Measurements from ENCODE around the gene SCYGR5. TPM values are rescaled to one million over a fixed set of nuclear protein-coding genes. Genes with fewer than 3 reads are reported as not detected.
"Not testable (repeated sequence)": the region's sequence is repeated elsewhere in the genome, so short reads cannot be mapped to it uniquely, and the experiment has no call there.

Gene SCYGR5, protein sequence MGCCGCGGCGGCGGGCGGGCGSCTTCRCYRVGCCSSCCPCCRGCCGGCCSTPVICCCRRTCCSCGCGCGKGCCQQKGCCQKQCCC
- total RNA-seq: not detected
- long read RNA-seq: 0 reads

DNA sequence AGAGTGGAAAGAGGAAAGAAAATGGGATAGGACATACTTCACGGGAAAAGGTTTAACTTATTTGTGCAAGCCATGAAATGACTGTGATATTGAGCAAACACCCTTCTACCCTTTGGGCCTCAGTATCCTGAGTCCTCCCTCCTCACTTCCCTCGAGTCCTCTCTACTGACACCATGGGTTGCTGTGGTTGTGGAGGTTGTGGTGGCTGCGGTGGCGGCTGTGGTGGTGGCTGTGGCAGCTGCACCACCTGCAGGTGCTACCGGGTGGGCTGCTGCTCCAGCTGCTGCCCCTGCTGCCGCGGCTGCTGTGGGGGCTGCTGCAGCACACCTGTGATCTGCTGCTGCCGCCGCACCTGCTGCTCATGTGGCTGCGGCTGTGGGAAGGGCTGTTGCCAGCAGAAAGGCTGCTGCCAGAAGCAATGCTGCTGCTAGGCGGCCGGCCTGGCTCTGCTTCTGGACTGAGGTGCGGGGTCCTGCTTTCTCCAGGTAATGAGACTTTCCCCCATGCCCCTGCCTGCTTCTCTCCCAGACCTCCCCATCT is at the start of gene SCYGR5:
Gene SCYGR5, plus strand, starts transcription at position 174 of the 540 bp plus-strand sequence. Its CDS starts 0 bp downstream, at position 174.
- ATAC-seq (ENCODE audit: poor library complexity); DNase-seq; intact Hi-C loops (cut with DNase I): not testable (repeated sequence)

DNA sequence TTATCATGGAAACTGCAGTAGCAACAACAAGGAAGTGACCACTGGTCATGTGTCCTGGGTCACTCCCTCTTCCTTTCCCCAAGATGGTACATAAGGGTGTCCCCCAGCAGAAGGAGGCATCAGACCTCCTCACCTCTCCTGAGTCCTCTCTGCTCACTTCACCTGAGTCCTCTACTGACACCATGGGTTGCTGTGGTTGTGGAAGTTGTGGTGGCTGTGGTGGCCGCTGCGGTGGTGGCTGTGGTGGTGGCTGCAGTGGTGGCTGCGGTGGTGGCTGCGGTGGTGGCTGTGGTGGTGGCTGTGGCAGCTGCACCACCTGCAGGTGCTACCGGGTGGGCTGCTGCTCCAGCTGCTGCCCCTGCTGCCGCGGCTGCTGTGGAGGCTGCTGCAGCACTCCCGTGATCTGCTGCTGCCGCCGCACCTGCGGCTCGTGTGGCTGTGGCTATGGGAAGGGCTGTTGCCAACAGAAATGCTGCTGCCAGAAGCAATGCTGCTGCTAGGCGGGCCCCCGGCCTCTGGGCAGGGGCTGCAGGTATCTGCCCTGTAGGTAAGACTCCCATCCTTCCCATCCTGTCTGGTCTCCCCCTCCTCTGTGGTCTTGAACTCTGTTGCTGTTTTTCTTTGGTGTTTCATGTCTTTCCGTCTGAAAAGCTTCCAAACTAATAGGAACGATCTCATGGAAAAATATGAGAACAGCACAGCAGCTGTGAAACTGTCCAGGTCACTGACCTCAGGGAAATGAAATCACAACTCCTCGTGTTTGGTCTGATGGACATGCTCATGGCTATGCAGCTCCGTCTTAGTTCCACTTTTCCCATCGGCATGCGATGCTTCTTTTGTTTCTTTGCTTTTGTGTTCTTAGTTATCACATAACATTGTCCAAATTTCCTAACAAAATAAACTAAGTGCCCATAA is 49.0 kb upstream of the SCYGR5 start, which contains the start of gene SCYGR4:
Gene SCYGR4, plus strand, starts transcription at position 183 of the 915 bp plus-strand sequence. Its CDS starts 0 bp downstream, at position 183.
- DNase-seq (no peak), ATAC-seq (ENCODE audit: poor library complexity) (peak; percentile 71)
- intact Hi-C loops (cut with DNase I): no loop called here

DNA sequence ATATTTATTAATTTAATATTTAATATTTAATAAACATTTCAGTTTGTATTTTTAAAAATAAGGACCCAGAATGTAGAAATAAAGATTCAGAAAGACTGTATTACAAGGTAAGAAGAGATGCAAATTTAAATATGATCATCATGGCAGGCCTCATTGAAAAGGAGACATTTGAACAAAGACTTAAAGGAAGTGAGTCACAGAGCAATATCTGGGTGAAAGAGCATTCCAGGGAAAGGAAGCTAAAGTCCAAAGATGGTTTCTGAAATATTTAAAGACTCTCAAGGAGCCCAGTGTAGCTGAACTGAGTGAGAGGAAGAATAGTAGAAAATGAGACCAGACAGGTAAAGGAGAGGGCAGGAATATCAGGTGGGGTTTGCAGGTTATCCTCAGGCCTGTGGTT is 43.4 kb upstream of the SCYGR5 start:
- ATAC-seq (ENCODE audit: poor library complexity) (no peak), DNase-seq (no peak)
- intact Hi-C loops (cut with DNase I): no loop called here

- intact Hi-C loops (cut with DNase I): no loop called here
- no peak for ATAC-seq (ENCODE audit: poor library complexity)
- no peak for DNase-seq
Observed at GRCh38 chr2:227625420-227625819, 41.2 kb upstream of the SCYGR5 start.

GRCh38 chr2:227626580-227627151 is 39.9 kb upstream of the SCYGR5 start:
- ATAC-seq (ENCODE audit: poor library complexity) (no peak), DNase-seq (no peak)
- intact Hi-C loops (cut with DNase I): no loop called here

GRCh38 chr2:227627769-227628168 is 38.8 kb upstream of the SCYGR5 start:
- DNase-seq: no peak
- intact Hi-C loops (cut with DNase I): no loop called here

GRCh38 chr2:227629435-227629834 is 37.2 kb upstream of the SCYGR5 start:
- ATAC-seq (ENCODE audit: poor library complexity): no peak
- intact Hi-C loops (cut with DNase I): no loop called here
- no peak for DNase-seq

More at GRCh38 chr2:227627769-227628168, 38.8 kb upstream of the SCYGR5 start:
- no peak for ATAC-seq (ENCODE audit: poor library complexity)

- no peak for DNase-seq
- no peak for ATAC-seq (ENCODE audit: poor library complexity)
- intact Hi-C loops (cut with DNase I): no loop called here
Observed at GRCh38 chr2:227630322-227630721, 36.3 kb upstream of the SCYGR5 start.

GRCh38 chr2:227632827-227633226 is 33.8 kb upstream of the SCYGR5 start:
- intact Hi-C loops (cut with DNase I): no loop called here
- ATAC-seq (ENCODE audit: poor library complexity) (no peak), DNase-seq (no peak)

GRCh38 chr2:227634201-227634600 is 32.4 kb upstream of the SCYGR5 start:
- DNase-seq (no peak), ATAC-seq (ENCODE audit: poor library complexity) (no peak)
- intact Hi-C loops (cut with DNase I): no loop called here

DNA sequence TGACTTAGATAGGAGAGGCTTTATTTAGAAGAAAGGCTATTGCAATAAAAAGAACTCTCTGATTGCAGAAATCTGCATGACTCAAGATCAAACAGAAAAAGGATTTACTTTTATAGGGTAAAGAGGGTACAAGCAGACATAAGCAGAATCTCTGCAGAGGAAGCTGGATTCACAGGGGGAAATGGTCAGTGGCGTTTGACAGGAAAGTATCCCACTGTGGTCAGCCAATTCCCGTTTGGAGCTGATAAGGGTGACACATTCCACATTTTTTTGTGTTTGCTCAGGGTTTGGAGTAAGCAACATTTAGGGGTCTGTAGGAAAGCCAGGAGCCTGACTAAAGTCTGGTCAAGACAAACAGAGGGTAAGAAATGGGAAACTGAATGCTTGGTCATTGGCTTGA is 23.9 kb upstream of the SCYGR5 start:
- no peak for ATAC-seq (ENCODE audit: poor library complexity)
- DNase-seq: no peak
- intact Hi-C loops (cut with DNase I): no loop called here

GRCh38 chr2:227643990-227644551 is 22.5 kb upstream of the SCYGR5 start:
- DNase-seq (no peak), ATAC-seq (ENCODE audit: poor library complexity) (no peak)
- intact Hi-C loops (cut with DNase I): no loop called here

DNA sequence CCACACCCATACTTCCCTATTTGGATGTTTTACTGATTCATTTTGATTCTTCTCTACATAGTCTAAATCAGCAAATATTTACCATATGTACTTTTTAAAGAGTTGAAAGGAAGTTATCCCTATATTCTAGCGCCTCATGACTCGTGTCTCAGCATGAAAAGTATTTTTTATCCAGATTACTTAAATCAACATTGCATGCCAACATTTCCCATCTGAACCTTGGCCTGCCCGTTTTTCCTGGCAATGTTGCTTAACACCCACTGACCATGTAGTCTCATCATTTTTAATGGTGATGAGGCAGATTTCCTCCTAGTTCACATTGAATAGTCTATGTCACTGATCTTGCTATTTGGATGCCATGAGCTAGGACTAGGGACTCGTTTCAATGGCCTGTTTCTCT is 13.2 kb upstream of the SCYGR5 start:
- ATAC-seq (ENCODE audit: poor library complexity) (no peak), DNase-seq (no peak)
- intact Hi-C loops (cut with DNase I): no loop called here

GRCh38 chr2:227654426-227654825 is 12.2 kb upstream of the SCYGR5 start:
- no peak for ATAC-seq (ENCODE audit: poor library complexity)
- intact Hi-C loops (cut with DNase I): no loop called here
- no peak for DNase-seq

GRCh38 chr2:227655454-227655853 is 11.2 kb upstream of the SCYGR5 start:
- peak; percentile 80 for ATAC-seq (ENCODE audit: poor library complexity)

DNA sequence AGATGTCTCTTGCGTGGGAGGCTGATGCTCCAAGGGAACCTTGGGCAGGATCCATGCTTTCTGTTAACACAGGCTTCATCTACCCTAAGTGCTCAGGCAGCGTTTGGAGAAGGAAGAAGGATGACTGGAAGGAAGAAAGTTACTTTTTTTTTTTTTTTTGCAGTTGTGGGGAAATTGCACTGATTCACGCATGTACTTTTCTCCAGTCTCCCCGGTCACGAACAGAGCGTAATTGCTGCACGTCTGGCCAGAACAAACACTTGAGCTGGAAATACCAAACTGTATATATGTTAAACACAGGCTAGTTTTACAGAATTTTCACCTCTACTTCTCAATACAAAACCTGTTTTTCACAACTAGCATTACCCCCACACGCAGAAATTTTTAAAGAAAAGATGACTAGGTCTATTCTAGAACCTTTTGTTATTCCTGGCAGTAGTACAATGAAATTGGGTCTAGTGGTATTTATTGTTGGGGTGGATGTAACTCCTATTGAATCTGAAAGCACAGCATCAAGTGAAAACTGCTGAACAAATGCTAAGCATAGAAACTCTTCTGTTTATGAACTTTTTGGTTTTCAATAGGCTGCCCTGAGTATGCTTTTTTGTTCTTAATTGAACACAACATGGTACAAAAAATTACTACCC is 9.3 kb upstream of the SCYGR5 start:
- ATAC-seq (ENCODE audit: poor library complexity) (no peak), DNase-seq (no peak)
- intact Hi-C loops (cut with DNase I): no loop called here

More at GRCh38 chr2:227655454-227655853, 11.2 kb upstream of the SCYGR5 start:
- no peak for DNase-seq
- intact Hi-C loops (cut with DNase I): no loop called here

- ATAC-seq (ENCODE audit: poor library complexity): no peak
- DNase-seq: no peak
- intact Hi-C loops (cut with DNase I): no loop called here
Observed at GRCh38 chr2:227661025-227661649, 5.5 kb upstream of the SCYGR5 start.

DNA sequence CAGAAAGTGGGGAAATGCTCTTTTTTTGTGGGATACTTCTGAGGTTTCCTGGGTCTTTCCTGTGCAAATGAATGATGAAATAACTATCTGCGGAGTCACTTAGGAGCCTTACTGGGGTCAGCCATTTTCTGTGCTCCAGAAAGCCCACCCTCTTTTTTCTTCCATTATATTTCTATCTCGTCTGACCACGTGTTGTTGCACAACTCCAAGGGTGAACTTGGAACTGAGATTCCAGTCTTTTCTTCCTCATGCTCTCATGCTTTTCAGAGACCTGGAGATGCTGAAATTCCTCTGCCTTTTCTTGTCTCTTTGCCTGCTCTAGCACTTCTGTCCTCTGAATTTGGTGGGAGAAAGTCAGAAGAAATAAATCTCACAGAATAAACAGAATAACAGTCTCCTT is 4.8 kb upstream of the SCYGR5 start:
- DNase-seq (no peak), ATAC-seq (ENCODE audit: poor library complexity) (no peak)
- intact Hi-C loops (cut with DNase I): no loop called here

Measured in Right ventricle myocardium superior (tissue), 1 donor.